ENCODE results near the gene SLC6A20.

SLC6A20 gene

DNA sequence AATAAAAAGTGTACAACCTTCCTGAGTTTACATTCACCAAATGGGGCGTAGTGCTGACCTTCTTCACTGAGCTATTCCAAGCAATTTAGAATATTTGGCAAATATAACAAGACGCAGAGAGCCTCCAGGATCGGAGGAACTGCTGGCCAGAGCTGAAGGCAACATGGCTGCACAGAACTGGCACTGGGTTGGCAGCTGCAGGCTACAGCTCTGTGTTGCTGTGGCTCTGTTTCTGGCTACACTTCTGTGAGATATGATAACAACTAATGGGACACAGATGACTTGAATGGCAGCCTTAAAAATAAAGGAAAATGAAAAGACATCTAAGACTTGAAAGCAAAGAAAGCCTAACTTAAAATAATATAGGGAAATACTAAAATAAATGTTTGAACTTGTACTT lies 10.8 kb upstream of the SLC6A20 start:
- H3K27ac ChIP-seq, result no peak overlapping the region
- TF ChIP-seq, protein P1, sequence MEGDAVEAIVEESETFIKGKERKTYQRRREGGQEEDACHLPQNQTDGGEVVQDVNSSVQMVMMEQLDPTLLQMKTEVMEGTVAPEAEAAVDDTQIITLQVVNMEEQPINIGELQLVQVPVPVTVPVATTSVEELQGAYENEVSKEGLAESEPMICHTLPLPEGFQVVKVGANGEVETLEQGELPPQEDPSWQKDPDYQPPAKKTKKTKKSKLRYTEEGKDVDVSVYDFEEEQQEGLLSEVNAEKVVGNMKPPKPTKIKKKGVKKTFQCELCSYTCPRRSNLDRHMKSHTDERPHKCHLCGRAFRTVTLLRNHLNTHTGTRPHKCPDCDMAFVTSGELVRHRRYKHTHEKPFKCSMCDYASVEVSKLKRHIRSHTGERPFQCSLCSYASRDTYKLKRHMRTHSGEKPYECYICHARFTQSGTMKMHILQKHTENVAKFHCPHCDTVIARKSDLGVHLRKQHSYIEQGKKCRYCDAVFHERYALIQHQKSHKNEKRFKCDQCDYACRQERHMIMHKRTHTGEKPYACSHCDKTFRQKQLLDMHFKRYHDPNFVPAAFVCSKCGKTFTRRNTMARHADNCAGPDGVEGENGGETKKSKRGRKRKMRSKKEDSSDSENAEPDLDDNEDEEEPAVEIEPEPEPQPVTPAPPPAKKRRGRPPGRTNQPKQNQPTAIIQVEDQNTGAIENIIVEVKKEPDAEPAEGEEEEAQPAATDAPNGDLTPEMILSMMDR (IDR thresholded peaks at IDR 0.05; ENCODE audit: low read depth, low read length), result no peak
- H3K27me3 ChIP-seq (ENCODE audit: insufficient read depth, low read depth, severe bottlenecking), result no peaks in the 10 kb centered on the region
- no peaks in the 10 kb centered on the region for H3K9me3 ChIP-seq (ENCODE audit: severe bottlenecking)
- no peak for DNase-seq
- H3K36me3 ChIP-seq, result no peaks in the 10 kb centered on the region
- no peak overlapping the region for H3K4me3 ChIP-seq (ENCODE audit: low read depth, low read length)

DNA sequence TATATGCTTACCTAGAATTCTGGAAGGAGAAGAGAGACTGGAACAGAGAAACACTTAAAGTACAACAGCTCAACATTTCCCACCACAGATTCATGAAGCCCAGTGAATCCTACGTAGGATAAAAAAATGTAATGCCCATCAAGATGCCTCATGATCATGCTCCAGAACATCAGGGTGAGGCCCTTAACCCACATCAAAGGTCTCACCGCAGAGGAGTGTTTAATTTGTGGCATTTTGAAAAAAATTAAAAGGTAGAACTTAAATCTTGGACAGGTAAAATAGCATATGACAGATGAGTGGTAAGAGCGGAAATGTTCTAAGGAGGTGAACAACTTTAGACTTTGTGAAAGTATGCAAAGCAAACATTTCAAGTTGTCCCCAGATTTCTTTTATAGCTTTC lies 9.7 kb upstream of the SLC6A20 start:
- no peak overlapping the region for H3K27ac ChIP-seq
- DNase-seq, result no peak
- H3K36me3 ChIP-seq, result no peaks in the 10 kb centered on the region
- H3K27me3 ChIP-seq (ENCODE audit: insufficient read depth, low read depth, severe bottlenecking), result no peaks in the 10 kb centered on the region
- TF ChIP-seq, protein P1 (IDR thresholded peaks at IDR 0.05; ENCODE audit: low read depth, low read length), result no peak
- no peak overlapping the region for H3K4me3 ChIP-seq (ENCODE audit: low read depth, low read length)
- H3K9me3 ChIP-seq (ENCODE audit: severe bottlenecking), result no peaks in the 10 kb centered on the region

DNA sequence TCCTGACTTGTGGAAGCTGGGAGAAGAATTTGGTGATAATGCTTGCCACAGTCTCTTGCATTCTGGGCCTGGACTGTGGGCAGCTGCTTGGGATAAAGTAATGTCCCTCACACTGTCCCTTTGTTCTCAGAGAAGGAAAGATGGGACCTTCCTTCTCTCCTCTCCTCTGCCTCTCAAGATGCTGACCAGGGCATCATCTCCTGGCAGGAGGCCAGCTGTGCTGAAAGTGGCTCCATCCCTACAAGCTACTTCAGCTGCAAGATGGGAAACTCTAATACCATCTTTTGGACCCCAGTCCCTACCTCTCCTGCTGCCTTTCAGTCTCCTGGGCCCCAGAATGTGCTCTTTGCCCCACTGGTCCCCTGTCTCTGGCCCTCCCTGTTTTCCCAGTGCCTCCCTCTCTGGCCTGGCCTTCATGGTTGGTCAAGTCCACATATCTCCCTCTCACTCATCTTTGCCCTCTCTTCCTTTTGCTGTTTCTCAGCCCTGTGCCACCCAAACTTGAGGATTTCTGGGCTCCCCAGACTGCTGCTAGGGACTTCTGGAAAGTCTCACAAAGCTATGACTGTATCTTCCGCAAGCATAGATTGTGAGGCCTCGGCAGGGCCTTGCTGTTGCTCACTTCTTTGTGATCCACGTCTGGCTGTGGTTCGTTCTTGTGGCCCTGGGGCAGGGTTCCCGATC lies 7.1 kb upstream of the SLC6A20 start:
- no peak overlapping the region for H3K4me3 ChIP-seq (ENCODE audit: low read depth, low read length)
- no peaks in the 10 kb centered on the region for H3K36me3 ChIP-seq
- no peak for DNase-seq
- H3K9me3 ChIP-seq (ENCODE audit: severe bottlenecking), result no peaks in the 10 kb centered on the region
- TF ChIP-seq, protein P1 (IDR thresholded peaks at IDR 0.05; ENCODE audit: low read depth, low read length), result no peak
- no peaks in the 10 kb centered on the region for H3K27me3 ChIP-seq (ENCODE audit: insufficient read depth, low read depth, severe bottlenecking)
- H3K27ac ChIP-seq, result no peak overlapping the region

DNA sequence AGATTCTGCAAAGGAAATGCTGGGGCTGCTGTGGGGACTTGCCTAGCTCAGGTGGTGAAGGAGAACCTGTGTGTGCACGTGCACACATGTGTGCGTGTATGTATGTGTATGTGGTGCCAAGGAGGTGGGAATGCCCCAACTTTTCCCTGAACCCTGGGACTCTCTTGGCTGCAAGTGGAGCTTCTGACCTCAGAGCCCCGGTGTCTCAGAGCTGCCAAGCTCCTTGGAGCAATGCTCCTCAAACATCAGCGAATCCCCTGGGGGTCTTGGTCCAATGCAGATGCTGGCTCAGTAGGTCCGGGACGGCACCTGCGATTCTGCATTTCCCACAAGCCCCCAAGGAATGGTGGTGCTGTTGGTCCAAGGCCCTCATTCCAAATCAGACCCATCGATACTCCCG lies 5.8 kb upstream of the SLC6A20 start:
- Histone ChIP-seq H3K9me3 (ENCODE audit: severe bottlenecking) (no peaks in the 10 kb centered on the region), H3K4me3 (ENCODE audit: low read depth, low read length) (no peak overlapping the region), H3K27me3 (ENCODE audit: insufficient read depth, low read depth, severe bottlenecking) (peaks cover 4% of the 10 kb centered on the region), H3K27ac (no peak overlapping the region), H3K36me3 (no peaks in the 10 kb centered on the region)
- TF ChIP-seq, protein P1 (IDR thresholded peaks at IDR 0.05; ENCODE audit: low read depth, low read length), result no peak
- DNase-seq, result no peak

DNA sequence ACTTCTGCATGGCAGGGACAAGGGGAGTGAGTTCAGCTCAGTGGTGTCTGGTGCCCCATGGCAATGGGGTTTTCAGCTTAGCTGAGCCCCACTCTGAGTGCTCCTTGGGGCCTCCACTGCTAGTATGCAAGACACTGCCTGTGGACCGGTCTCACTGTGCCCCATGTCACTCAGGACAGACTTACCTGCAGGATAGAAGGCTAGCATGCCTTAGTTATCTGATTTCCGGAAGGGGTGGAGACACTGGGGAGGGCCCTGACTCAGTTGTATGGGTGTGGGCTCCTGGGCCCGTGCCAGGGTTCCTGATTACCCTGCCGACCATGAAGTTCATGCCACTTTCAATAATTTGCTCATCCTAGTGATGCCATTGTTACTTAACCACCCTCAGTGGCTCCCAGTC lies 4.3 kb upstream of the SLC6A20 start:
- H3K4me3 ChIP-seq (ENCODE audit: low read depth, low read length), result no peak overlapping the region
- no peak overlapping the region for H3K27ac ChIP-seq
- no peaks in the 10 kb centered on the region for H3K9me3 ChIP-seq (ENCODE audit: severe bottlenecking)
- DNase-seq, result no peak
- no peaks in the 10 kb centered on the region for H3K36me3 ChIP-seq
- peaks cover 19% of the 10 kb centered on the region for H3K27me3 ChIP-seq (ENCODE audit: insufficient read depth, low read depth, severe bottlenecking)
- TF ChIP-seq, protein P1 (IDR thresholded peaks at IDR 0.05; ENCODE audit: low read depth, low read length), result no peak

DNA sequence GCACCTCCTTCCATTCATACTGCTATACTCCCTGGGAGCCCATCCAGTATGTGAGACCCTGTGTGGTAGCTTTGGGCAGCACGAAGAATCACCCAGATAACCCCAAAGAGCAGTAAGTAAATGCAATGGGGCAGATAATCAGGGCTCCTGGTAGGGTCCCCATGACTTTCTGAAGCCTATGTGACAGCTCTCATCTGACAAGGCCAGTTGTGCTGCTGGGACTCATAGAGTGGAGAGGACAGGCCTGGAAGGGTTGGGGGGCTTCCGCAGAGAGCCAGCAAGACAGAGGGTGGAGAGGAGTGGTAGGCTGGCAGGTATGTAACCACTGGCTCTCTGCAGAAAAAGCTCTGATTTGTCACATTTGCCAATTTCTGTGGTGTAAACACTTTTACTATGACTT lies 3.2 kb upstream of the SLC6A20 start:
- Histone ChIP-seq H3K9me3 (ENCODE audit: severe bottlenecking) (no peaks in the 10 kb centered on the region), H3K27me3 (ENCODE audit: insufficient read depth, low read depth, severe bottlenecking) (peaks cover 23% of the 10 kb centered on the region), H3K4me3 (ENCODE audit: low read depth, low read length) (no peak overlapping the region), H3K36me3 (no peaks in the 10 kb centered on the region), H3K27ac (no peak overlapping the region)
- DNase-seq, result no peak
- TF ChIP-seq, protein P1 (IDR thresholded peaks at IDR 0.05; ENCODE audit: low read depth, low read length), result no peak

Data from WERI-Rb-1 (cell line).